K562 (cell line): ENCODE data around the gene SYTL2. TPM values are rescaled to one million over a fixed set of nuclear protein-coding genes. Genes with fewer than 3 reads are reported as not detected.

Source experiments
- CSDE1 ChIP-seq, 2 experiments: fragments of 450-650 bp; IDR thresholded peaks; 2 replicates each; pipeline ENCODE4 v1.6.1; 2016; ENCODE audit warnings: mild to moderate bottlenecking in 1 of 2
- MXD1 ChIP-seq: fragments of 250-450 bp; sonication (Bioruptor Pico); IDR thresholded peaks from 2 replicates; pipeline ENCODE4 v1.8.0; 2021; ENCODE audit warnings: borderline replicate concordance, mild to moderate bottlenecking, moderate library complexity; ENCODE audit not compliant: poor library complexity, severe bottlenecking
- PRMT5 ChIP-seq: sonication (generic); formaldehyde crosslinking; IDR thresholded peaks from 2 replicates; pipeline ENCODE4 v1.5.0; 2020; ENCODE audit warnings: missing genetic modification reagents
- RBBP5 ChIP-seq: fragments of 200-600 bp; sonication (generic); IDR thresholded peaks from 2 replicates; pipeline ENCODE4 v1.6.1; 2012; ENCODE audit warnings: borderline replicate concordance, mild to moderate bottlenecking, low read length, control low read depth, inconsistent platforms; ENCODE audit not compliant: insufficient read depth, poor library complexity, severe bottlenecking
- SRSF1 ChIP-seq: fragments of 200-400 bp; formaldehyde crosslinking; IDR thresholded peaks from 2 replicates; pipeline ENCODE4 v1.6.1; 2017; ENCODE audit warnings: mild to moderate bottlenecking, low read depth, low read length, moderate library complexity
- TFE3 ChIP-seq: fragments of 450-650 bp; formaldehyde crosslinking; IDR thresholded peaks from 2 replicates; pipeline ENCODE4 v1.4.0; 2020; ENCODE audit warnings: mild to moderate bottlenecking, mixed read lengths
- polyA plus RNA-seq, 8 experiments: library from polyadenylated mRNA; depleted of rRNA in 4 of 8; stranded (reverse) in 5 of 8; unstranded in 3 of 8; fragments of >200 nt; fragmentation: Nextera tagmentation in 2 of 8; fragmentation: Illumina TruSeq in 1 of 8; extraction: Ambion mirVana in 2 of 8; extraction: Trizol in 1 of 8; gene quantifications; 2 replicates each; pipeline versions ENCODE4 v1.2.1 to v1.2.3, GENCODE V29; 2011 to 2014; ENCODE audit warnings: inconsistent platforms in 1 of 8, missing spikeins in 1 of 8
- total RNA-seq, 7 experiments: library from RNA; depleted of rRNA in 6 of 7; stranded (reverse); fragments of >200 nt in 6 of 7; fragmentation: Illumina TruSeq in 2 of 7; extraction: Trizol in 2 of 7; gene quantifications; 2 replicates each; pipeline versions ENCODE4 v1.2.1 to v1.2.3, GENCODE V29; 2011 to 2021; ENCODE audit warnings: low replicate concordance in 1 of 7
- TF ChIP-seq, protein P1 (sequence below): fragments of 150-350 bp; conservative IDR thresholded peaks from 2 replicates; pipeline ENCODE4 v1.6.1; 2014; ENCODE audit warnings: low read length
- TF ChIP-seq, protein P2 (sequence below): fragments of 250-450 bp; sonication (Bioruptor Pico); IDR thresholded peaks from 2 replicates; pipeline ENCODE4 v1.5.0; 2021

Gene SYTL2
- total and polyA plus RNA-seq, 9 of the 15 experiments (the other 6 are each of a cell fraction or from before 2014, with no cell fraction given), result 0.05 to 0.57 (median 0.35) TPM

DNA sequence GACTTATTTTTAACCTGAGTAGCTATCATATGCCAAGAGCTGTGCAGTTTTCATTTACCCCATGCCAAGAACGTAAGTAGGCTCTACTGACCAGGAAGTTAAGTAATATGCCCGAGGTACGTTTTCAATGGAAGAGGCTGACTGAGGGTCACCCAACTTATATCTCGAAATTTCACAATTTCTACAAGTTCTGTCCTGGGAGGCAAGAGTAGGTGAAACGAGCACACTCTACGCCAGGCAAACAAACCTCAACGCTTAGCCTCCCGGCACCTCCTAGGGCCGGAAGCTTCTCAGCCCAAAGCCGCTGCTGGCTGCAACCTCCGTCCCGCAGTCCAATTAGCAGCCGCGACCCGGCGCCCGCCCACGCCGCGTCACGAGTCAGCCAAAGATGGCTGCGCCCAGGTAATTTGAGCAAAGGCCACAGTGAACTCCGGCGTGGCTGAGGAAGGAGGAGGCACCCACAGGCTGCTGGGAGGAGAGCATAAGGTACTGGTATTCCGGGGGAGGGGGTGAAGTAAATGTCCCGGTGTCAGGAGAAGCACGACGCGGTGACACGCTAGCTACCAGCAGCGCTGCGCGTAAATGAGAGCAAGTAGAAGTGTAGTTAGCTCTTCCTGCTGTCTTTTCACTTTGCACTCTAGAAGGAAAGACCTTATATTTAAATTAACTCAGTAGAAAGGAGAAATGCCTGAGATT is 163.2 kb downstream of the SYTL2 start, which contains the start of gene TMEM126A (continued):
- TF ChIP-seq, protein P1, sequence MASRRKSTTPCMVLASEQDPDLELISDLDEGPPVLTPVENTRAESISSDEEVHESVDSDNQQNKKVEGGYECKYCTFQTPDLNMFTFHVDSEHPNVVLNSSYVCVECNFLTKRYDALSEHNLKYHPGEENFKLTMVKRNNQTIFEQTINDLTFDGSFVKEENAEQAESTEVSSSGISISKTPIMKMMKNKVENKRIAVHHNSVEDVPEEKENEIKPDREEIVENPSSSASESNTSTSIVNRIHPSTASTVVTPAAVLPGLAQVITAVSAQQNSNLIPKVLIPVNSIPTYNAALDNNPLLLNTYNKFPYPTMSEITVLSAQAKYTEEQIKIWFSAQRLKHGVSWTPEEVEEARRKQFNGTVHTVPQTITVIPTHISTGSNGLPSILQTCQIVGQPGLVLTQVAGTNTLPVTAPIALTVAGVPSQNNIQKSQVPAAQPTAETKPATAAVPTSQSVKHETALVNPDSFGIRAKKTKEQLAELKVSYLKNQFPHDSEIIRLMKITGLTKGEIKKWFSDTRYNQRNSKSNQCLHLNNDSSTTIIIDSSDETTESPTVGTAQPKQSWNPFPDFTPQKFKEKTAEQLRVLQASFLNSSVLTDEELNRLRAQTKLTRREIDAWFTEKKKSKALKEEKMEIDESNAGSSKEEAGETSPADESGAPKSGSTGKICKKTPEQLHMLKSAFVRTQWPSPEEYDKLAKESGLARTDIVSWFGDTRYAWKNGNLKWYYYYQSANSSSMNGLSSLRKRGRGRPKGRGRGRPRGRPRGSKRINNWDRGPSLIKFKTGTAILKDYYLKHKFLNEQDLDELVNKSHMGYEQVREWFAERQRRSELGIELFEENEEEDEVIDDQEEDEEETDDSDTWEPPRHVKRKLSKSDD, result 0 out of 2 replicates have a peak, but pooled peaks have one; percentile 12
- TF ChIP-seq MXD1 (CRISPR knock-in tag), result peak; percentile 28
- peak; percentile 72 for TF ChIP-seq RBBP5
- peak in 1 of 2 experiments; percentile 8; a peak in 1 of 4 replicates for TF ChIP-seq CSDE1 (IDR thresholded peaks at IDR 0.05)
- TF ChIP-seq TFE3 (CRISPR knock-in tag), result peak; percentile 44
- TF ChIP-seq SRSF1, result no peak
- TF ChIP-seq PRMT5 (CRISPR knock-in tag), result no peak
- TF ChIP-seq, protein P2, sequence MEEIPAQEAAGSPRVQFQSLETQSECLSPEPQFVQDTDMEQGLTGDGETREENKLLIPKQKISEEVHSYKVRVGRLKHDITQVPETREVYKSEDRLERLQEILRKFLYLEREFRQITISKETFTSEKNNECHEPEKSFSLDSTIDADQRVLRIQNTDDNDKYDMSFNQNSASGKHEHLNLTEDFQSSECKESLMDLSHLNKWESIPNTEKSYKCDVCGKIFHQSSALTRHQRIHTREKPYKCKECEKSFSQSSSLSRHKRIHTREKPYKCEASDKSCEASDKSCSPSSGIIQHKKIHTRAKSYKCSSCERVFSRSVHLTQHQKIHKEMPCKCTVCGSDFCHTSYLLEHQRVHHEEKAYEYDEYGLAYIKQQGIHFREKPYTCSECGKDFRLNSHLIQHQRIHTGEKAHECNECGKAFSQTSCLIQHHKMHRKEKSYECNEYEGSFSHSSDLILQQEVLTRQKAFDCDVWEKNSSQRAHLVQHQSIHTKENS (CRISPR knock-in tag), result 0 out of 2 replicates have a peak, but pooled peaks have one; percentile 48
- TF ChIP-seq, all 486 proteins: peak for 140
